Type B pancreatic cell (in vitro differentiated cells): ENCODE data around the gene FAM222B. TPM values are rescaled to one million over a fixed set of nuclear protein-coding genes. Genes with fewer than 3 reads are reported as not detected.
"Not testable (repeated sequence)": the region's sequence is repeated elsewhere in the genome, so short reads cannot be mapped to it uniquely, and the experiment has no call there.

Experiments
- DNase-seq: peaks from one replicate; pipeline ENCODE4 v3.0.0; 2021; ENCODE audit warnings: mixed read lengths; ENCODE audit not compliant: unreplicated experiment; ENCODE audit errors: extremely low spot score
- H3K27ac Mint-ChIP-seq: 2 replicates; pipeline ENCODE4 v1.8.0; 2021; ENCODE audit warnings: mild to moderate bottlenecking, mixed read lengths
- H3K27me3 Mint-ChIP-seq: 2 replicates; pipeline ENCODE4 v1.8.0; 2021; ENCODE audit warnings: mixed read lengths
- H3K36me3 Mint-ChIP-seq: 2 replicates; pipeline ENCODE4 v1.8.0; 2021; ENCODE audit warnings: mixed read lengths
- H3K4me1 Mint-ChIP-seq: one replicate; pipeline ENCODE4 v1.8.0; 2021; ENCODE audit warnings: mixed read lengths; ENCODE audit not compliant: unreplicated experiment
- H3K4me3 Mint-ChIP-seq: 2 replicates; pipeline ENCODE4 v1.8.0; 2021; ENCODE audit warnings: mild to moderate bottlenecking, mixed read lengths
- H3K9me3 Mint-ChIP-seq: 2 replicates; pipeline ENCODE4 v1.8.0; 2021; ENCODE audit warnings: mixed read lengths
- CTCF ChIP-seq: fragments of 200-600 bp; sonication (generic); conservative IDR thresholded peaks from 2 replicates; pipeline ENCODE4 v1.5.0; 2021; ENCODE audit warnings: antibody characterized with exemption, mild to moderate bottlenecking
- total RNA-seq: library from RNA; stranded (reverse); gene quantifications from 2 replicates; pipeline ENCODE4 v1.2.1, GENCODE V29; 2021; ENCODE audit warnings: low replicate concordance

Gene FAM222B
- total RNA-seq, 1 donor from 2014 or later, result 28.7 TPM

GRCh38 chr17:28737770-28738679 is 104.6 kb downstream of the FAM222B start:
- Mint-ChIP-seq H3K27ac (peak overlapping the region; percentile 94), H3K36me3 (peaks cover 10% of the 10 kb centered on the region), H3K27me3 (no peaks in the 10 kb centered on the region), H3K9me3 (no peaks in the 10 kb centered on the region), H3K4me1 (peaks cover 6% of the 10 kb centered on the region), H3K4me3 (peak overlapping the region; percentile 34)
- DNase-seq, result no peak
- no peak for TF ChIP-seq CTCF

- Mint-ChIP-seq H3K27me3 (no peaks in the 10 kb centered on the region), H3K9me3 (no peaks in the 10 kb centered on the region), H3K4me1 (peaks cover 6% of the 10 kb centered on the region), H3K4me3 (no peak overlapping the region), H3K27ac (no peak overlapping the region), H3K36me3 (peaks cover 10% of the 10 kb centered on the region)
- DNase-seq, result no peak
- no peak for TF ChIP-seq CTCF
These were observed 105.3 kb downstream of the FAM222B start for GRCh38 chr17:28737316-28737715.

GRCh38 chr17:28735913-28736769 is 106.4 kb downstream of the FAM222B start:
- H3K4me1 Mint-ChIP-seq, DNase-seq, H3K9me3 Mint-ChIP-seq, H3K27me3 Mint-ChIP-seq, H3K36me3 Mint-ChIP-seq, H3K4me3 Mint-ChIP-seq, H3K27ac Mint-ChIP-seq: not testable (repeated sequence)

GRCh38 chr17:28735242-28735722 is 107.3 kb downstream of the FAM222B start:
- no peak for DNase-seq
- Mint-ChIP-seq H3K27me3 (no peaks in the 10 kb centered on the region), H3K27ac (no peak overlapping the region), H3K36me3 (peaks cover 10% of the 10 kb centered on the region), H3K9me3 (no peaks in the 10 kb centered on the region), H3K4me3 (no peak overlapping the region), H3K4me1 (peaks cover 6% of the 10 kb centered on the region)
- no peak for TF ChIP-seq CTCF

GRCh38 chr17:28734712-28735241 is 107.8 kb downstream of the FAM222B start:
- Mint-ChIP-seq H3K36me3 (peaks cover 8% of the 10 kb centered on the region), H3K27me3 (no peaks in the 10 kb centered on the region), H3K4me3 (no peak overlapping the region), H3K4me1 (peaks cover 8% of the 10 kb centered on the region), H3K9me3 (no peaks in the 10 kb centered on the region), H3K27ac (no peak overlapping the region)
- no peak for TF ChIP-seq CTCF
- no peak for DNase-seq
